Prostate gland (tissue), 2 donors: Measurements from ENCODE around the gene CRYBG1. TPM values are rescaled to one million over a fixed set of nuclear protein-coding genes. Genes with fewer than 3 reads are reported as not detected.

Experiments
- DNase-seq: peaks from one replicate; pipeline ENCODE4 v3.0.0-alpha.2; 2019; ENCODE audit warnings: low spot score
- H3K27ac ChIP-seq, 2 donors: fragments of 200-600 bp; sonication (generic); 2 replicates each; pipeline ENCODE4 v1.5.1; 2017 to 2019
- H3K27me3 ChIP-seq: fragments of 200-600 bp; sonication (generic); replicated peaks from 2 replicates; pipeline ENCODE4 v1.5.1; 2019; ENCODE audit not compliant: insufficient read depth
- H3K36me3 ChIP-seq, 2 donors: fragments of 200-600 bp; sonication (generic); 1 replicate in 1 of 2; 2 replicates in 1 of 2; pipeline versions ENCODE4 v1.5.1 to v1.8.1; 2017 to 2019
- H3K4me1 ChIP-seq: fragments of 200-600 bp; sonication (generic); replicated peaks from 2 replicates; pipeline ENCODE4 v1.5.1; 2019
- H3K4me3 ChIP-seq, 2 donors: fragments of 200-600 bp; sonication (generic); 2 replicates each; pipeline ENCODE4 v1.5.1; 2017 to 2019
- H3K9me3 ChIP-seq: fragments of 200-600 bp; sonication (generic); 2 replicates; pipeline ENCODE4 v1.5.1; 2017
- POLR2A ChIP-seq: fragments of 450-650 bp; IDR thresholded peaks from one replicate; pipeline ENCODE4 v1.6.1; 2016; ENCODE audit warnings: antibody characterized with exemption, mild to moderate bottlenecking
- POLR2AphosphoS5 ChIP-seq: sonication (generic); formaldehyde crosslinking; IDR thresholded peaks from one replicate; pipeline ENCODE4 v1.6.1; 2017; ENCODE audit warnings: antibody characterized with exemption
- WGBS: methylation state at CpG from one replicate; pipeline ENCODE4 v1.1.5; 2018; 5-methylcytosine and 5-hydroxymethylcytosine counted together
- intact Hi-C: fragments of 100-400 bp; cut with DNase I; formaldehyde crosslinking; loops from one replicate; pipeline ENCODE4 v1.14.2; 2022
- total RNA-seq, 2 donors: library from RNA; depleted of rRNA; stranded (reverse); fragments of >200 nt; gene quantifications; one replicate each; pipeline ENCODE4 v1.1.0, GENCODE V29; 2016
- TF ChIP-seq, protein P1 (sequence below), 4 experiments: fragments of 200-600 bp in 2 of 4; fragments of 450-650 bp in 2 of 4; sonication (generic) in 2 of 4; IDR thresholded peaks; 1 replicate in 3 of 4; 2 replicates in 1 of 4; pipeline ENCODE4 v1.5.1; 2016 to 2019; ENCODE audit warnings: antibody characterized with exemption in 4 of 4, mild to moderate bottlenecking in 2 of 4, moderate library complexity in 2 of 4

Gene CRYBG1
- total RNA-seq, 2 donors from 2014 or later: 39.9 to 75.4 TPM

DNA sequence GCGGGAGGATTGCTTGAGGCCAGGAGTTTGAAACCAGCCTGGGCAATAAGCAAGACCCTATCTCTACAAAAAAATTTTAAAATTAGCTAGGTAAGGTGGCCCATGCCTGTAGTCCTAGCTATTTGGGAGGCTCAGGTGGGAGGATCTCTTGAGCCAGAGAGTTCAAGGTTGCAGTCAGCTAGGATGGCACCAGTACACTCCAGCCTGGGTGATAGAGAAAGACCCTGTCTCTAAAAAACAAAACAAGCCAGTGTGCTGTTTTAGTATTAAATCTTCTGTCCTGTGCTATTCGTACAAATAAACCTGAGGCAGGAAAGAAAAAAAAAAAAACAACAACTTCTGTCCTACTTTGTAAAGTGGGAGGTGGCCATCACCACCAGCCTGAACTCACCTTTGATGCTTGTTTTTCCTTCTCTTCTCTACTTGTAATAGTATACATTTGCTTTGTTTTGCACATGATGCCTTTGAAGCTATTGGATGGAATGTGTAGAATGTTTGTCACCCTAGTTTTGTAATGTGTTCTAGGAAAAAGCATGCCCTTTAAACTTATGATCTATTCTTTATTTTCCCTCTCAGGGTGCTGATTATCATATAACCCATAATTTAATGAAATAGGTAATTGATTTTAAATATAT is 102.5 kb downstream of the CRYBG1 start:
- WGBS: 88% methylated on average over 2 of the region's 2 CpGs
- H3K4me1 ChIP-seq: peaks cover 7% of the 10 kb centered on the region
- no peak overlapping the region for H3K4me3 ChIP-seq
- H3K36me3 ChIP-seq: no peaks in the 10 kb centered on the region
- no peak for DNase-seq
- H3K27ac ChIP-seq: no peak overlapping the region
- H3K9me3 ChIP-seq: no peaks in the 10 kb centered on the region
- TF ChIP-seq POLR2A (no peak), POLR2AphosphoS5 (no peak)
- TF ChIP-seq, protein P1, sequence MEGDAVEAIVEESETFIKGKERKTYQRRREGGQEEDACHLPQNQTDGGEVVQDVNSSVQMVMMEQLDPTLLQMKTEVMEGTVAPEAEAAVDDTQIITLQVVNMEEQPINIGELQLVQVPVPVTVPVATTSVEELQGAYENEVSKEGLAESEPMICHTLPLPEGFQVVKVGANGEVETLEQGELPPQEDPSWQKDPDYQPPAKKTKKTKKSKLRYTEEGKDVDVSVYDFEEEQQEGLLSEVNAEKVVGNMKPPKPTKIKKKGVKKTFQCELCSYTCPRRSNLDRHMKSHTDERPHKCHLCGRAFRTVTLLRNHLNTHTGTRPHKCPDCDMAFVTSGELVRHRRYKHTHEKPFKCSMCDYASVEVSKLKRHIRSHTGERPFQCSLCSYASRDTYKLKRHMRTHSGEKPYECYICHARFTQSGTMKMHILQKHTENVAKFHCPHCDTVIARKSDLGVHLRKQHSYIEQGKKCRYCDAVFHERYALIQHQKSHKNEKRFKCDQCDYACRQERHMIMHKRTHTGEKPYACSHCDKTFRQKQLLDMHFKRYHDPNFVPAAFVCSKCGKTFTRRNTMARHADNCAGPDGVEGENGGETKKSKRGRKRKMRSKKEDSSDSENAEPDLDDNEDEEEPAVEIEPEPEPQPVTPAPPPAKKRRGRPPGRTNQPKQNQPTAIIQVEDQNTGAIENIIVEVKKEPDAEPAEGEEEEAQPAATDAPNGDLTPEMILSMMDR (IDR thresholded peaks at IDR 0.05): no peak
- intact Hi-C loops: no loop called here
- no peaks in the 10 kb centered on the region for H3K27me3 ChIP-seq

GRCh38 chr6:106466211-106466610 is 105.7 kb downstream of the CRYBG1 start:
- WGBS: 73% methylated on average over 2 of the region's 2 CpGs
- no peak for DNase-seq
- H3K27me3 ChIP-seq: no peaks in the 10 kb centered on the region
- intact Hi-C loops: no loop called here
- no peak overlapping the region for H3K27ac ChIP-seq
- no peaks in the 10 kb centered on the region for H3K4me1 ChIP-seq
- TF ChIP-seq POLR2A (no peak), POLR2AphosphoS5 (no peak)
- TF ChIP-seq, protein P1 (IDR thresholded peaks at IDR 0.05): no peak
- no peak overlapping the region for H3K4me3 ChIP-seq
- H3K36me3 ChIP-seq: no peaks in the 10 kb centered on the region
- H3K9me3 ChIP-seq: no peaks in the 10 kb centered on the region

DNA sequence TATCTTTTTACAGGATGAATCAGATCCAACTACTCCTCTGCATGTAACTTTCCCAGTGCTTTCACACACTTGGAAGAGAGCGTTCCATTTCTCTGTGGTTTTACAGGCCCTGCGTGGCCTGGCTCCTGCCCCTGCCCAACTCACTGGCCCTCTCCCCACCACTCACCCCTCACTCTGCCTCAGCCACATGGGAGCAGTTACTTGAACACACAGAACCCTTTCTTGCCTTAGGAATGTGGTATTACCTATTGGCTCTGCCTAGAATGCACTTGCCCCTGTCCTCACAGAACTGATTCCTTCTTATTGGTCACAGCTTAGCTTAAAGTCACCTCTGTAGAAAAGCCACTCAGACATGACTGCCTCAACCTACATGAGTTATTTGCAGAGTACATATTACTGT is 108.4 kb downstream of the CRYBG1 start:
- Histone ChIP-seq H3K9me3 (no peaks in the 10 kb centered on the region), H3K27ac (no peak overlapping the region), H3K4me1 (no peaks in the 10 kb centered on the region), H3K4me3 (no peak overlapping the region), H3K36me3 (no peaks in the 10 kb centered on the region), H3K27me3 (no peaks in the 10 kb centered on the region)
- 49% methylated on average over 2 of the region's 2 CpGs for WGBS
- no peak for DNase-seq
- intact Hi-C loops: no loop called here
- no peak for TF ChIP-seq POLR2A
- TF ChIP-seq, protein P1 (IDR thresholded peaks at IDR 0.05): no peak
- TF ChIP-seq POLR2AphosphoS5: no peak

DNA sequence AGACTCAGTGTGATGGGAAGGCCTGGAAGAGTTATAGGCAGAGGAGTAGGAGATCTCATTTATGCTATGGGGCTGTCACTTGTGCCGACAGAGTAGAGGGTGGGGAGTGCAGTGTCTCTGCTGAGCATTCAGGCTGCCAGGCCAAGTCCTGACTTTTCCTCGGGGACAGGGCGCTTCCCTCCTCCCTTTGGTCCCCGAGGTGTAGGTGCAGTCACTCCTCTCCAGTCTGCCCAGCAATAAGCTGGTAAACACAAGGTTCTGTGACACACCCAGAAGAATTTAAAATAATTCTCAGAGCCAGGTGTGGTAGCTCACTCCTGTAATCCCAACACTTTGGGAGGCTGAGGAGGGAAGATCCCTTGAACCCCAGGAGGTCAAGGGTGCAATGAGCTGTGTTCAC is 109.4 kb downstream of the CRYBG1 start:
- no peaks in the 10 kb centered on the region for H3K36me3 ChIP-seq
- no peak overlapping the region for H3K4me3 ChIP-seq
- no peak overlapping the region for H3K27ac ChIP-seq
- no peak for DNase-seq
- WGBS: 61% methylated on average over 4 of the region's 4 CpGs
- H3K4me1 ChIP-seq: no peaks in the 10 kb centered on the region
- intact Hi-C loops: no loop called here
- no peaks in the 10 kb centered on the region for H3K27me3 ChIP-seq
- TF ChIP-seq POLR2A: no peak
- TF ChIP-seq, protein P1 (IDR thresholded peaks at IDR 0.05): no peak
- no peak for TF ChIP-seq POLR2AphosphoS5
- H3K9me3 ChIP-seq: no peaks in the 10 kb centered on the region

DNA sequence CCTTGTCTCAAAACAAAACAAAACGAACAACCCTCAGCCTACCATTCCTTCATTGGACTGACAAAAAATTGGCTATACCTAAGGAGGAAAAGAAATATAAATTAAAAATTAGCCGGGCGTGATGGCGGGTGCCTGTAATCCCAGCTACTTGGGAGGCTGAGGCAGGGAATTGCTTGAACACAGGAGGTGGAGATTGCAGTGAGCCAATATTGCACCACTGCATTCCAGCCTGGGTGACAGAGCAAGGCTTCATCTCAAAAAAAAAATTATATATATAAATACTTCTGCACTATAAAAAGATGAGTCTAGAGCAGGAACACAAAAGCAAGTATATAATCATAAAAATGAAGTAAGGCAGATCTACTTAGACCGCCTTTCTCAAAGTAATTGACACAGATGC is 109.8 kb downstream of the CRYBG1 start:
- Histone ChIP-seq H3K27me3 (no peaks in the 10 kb centered on the region), H3K4me1 (no peaks in the 10 kb centered on the region), H3K4me3 (no peak overlapping the region), H3K9me3 (no peaks in the 10 kb centered on the region), H3K27ac (no peak overlapping the region), H3K36me3 (no peaks in the 10 kb centered on the region)
- no peak for DNase-seq
- TF ChIP-seq, protein P1 (IDR thresholded peaks at IDR 0.05): no peak
- TF ChIP-seq POLR2AphosphoS5 (no peak), POLR2A (no peak)
- intact Hi-C loops: no loop called here
- WGBS: 86% methylated on average over 5 of the region's 5 CpGs
